ENCODE measurements around the gene PHETA1. TPM values are rescaled to one million over a fixed set of nuclear protein-coding genes. Genes with fewer than 3 reads are reported as not detected.

The PHETA1 gene
- total RNA-seq, 1 experiment from 2014 or later, result 26.2 TPM

DNA sequence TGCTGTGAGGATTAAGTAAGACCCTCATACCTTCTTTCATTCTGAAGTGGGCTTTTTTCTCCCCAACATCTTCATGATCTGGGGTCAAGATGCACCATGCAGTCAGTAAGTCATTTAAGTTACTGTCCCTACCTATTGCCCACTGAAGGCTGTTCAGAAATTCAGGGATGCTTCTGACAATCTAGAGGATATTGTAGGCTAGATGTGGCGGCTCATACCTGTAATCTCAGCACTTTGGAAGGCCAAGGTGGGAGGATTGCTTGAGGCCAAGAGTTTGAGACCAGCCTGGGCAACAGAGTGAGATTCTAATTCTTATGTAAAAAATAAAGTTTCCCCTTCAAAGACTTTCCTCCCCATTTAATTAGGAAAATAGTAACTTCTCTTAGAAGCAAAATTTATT is 28.7 kb downstream of the PHETA1 start:
- no peak overlapping the region for H2AFZ ChIP-seq
- POLR2A ChIA-PET (ENCODE audit: unreplicated experiment), result no interaction called here
- no peak for DNase-seq
- H3K4me1 ChIP-seq (replicated peaks; ENCODE audit: insufficient read depth), result no peaks in the 10 kb centered on the region
- no peak overlapping the region for H3K4me3 ChIP-seq
- H3K4me2 ChIP-seq, result no peak overlapping the region
- H3K36me3 ChIP-seq (ENCODE audit: low read depth), result no peaks in the 10 kb centered on the region
- BruUV-seq (replicated peaks), result no TSS peak
- no peaks in the 10 kb centered on the region for H3K27me3 ChIP-seq (ENCODE audit: insufficient read depth, low read depth)
- no peaks in the 10 kb centered on the region for H4K20me1 ChIP-seq (ENCODE audit: insufficient read depth)
- CTCF ChIA-PET, result no interaction called here
- H3K27ac ChIP-seq, result no peak overlapping the region
- H3K9me3 ChIP-seq (ENCODE audit: insufficient read depth, low read depth), result no peaks in the 10 kb centered on the region
- H3K9me2 ChIP-seq (ENCODE audit: insufficient read depth), result no peaks in the 10 kb centered on the region
- H3K79me2 ChIP-seq (ENCODE audit: low read depth), result no peaks in the 10 kb centered on the region
- H3F3A ChIP-seq (ENCODE audit: insufficient read depth, low read depth), result no peaks in the 10 kb centered on the region
- intact Hi-C loops (cut with micrococcal nuclease; ENCODE audit: unreplicated experiment), result no loop called here
- TF ChIP-seq EZH2 (IDR thresholded peaks at IDR 0.05; ENCODE audit: low read depth) (no peak), CTCF (conservative IDR thresholded peaks at IDR 0.05) (no peak)

DNA sequence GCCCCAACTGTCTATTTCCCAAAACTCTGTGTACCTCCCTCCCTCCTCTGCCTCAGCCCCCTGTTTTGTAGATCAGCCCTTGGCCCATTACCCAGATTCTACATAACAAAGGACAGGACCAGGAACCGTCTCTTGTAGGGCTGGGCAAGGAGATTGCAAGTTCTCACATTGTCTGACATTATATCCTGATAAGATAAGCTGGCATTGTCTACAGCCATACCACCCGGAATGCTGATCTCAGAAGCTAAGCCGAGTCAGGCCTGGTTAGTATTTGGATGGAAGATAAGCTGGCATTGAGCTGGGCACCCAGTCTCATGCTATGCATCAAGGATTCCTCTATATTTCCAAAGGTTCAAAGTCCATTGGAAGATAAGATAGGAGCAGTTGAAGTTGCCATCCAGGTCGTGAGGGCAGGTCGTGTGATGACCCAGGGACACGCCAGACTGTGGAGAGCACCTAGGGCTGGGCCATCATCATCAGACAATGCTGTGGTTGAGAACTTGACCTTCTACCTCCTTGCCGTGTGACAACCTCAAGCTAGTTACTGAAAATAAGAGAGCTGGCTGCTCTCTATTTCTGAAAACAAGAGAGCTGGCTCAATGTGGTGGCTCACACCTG is 29.5 kb downstream of the PHETA1 start:
- POLR2A ChIA-PET (ENCODE audit: unreplicated experiment), result no interaction called here
- no peaks in the 10 kb centered on the region for H4K20me1 ChIP-seq (ENCODE audit: insufficient read depth)

GRCh38 chr12:111338096-111338495 is 30.8 kb downstream of the PHETA1 start:
- Histone ChIP-seq H2AFZ (no peak overlapping the region), H3K9me3 (ENCODE audit: insufficient read depth, low read depth) (no peaks in the 10 kb centered on the region), H3K79me2 (ENCODE audit: low read depth) (no peaks in the 10 kb centered on the region), H3K27me3 (ENCODE audit: insufficient read depth, low read depth) (no peaks in the 10 kb centered on the region), H3K4me3 (no peak overlapping the region), H3K36me3 (ENCODE audit: low read depth) (no peaks in the 10 kb centered on the region), H3K27ac (no peak overlapping the region), H3K4me1 (replicated peaks; ENCODE audit: insufficient read depth) (no peaks in the 10 kb centered on the region), H4K20me1 (ENCODE audit: insufficient read depth) (no peaks in the 10 kb centered on the region), H3F3A (ENCODE audit: insufficient read depth, low read depth) (no peaks in the 10 kb centered on the region), H3K4me2 (no peak overlapping the region), H3K9me2 (ENCODE audit: insufficient read depth) (no peaks in the 10 kb centered on the region)
- intact Hi-C loops (cut with micrococcal nuclease; ENCODE audit: unreplicated experiment), result no loop called here
- ChIA-PET POLR2A (ENCODE audit: unreplicated experiment) (no interaction called here), CTCF (interaction anchor here (0.6 kb wide), 1 partner anchor 58 kb away, joined by 7 read pairs; no protein-coding TSS in a partner anchor)
- no peak for TF ChIP-seq EZH2 (IDR thresholded peaks at IDR 0.05; ENCODE audit: low read depth)
- TF ChIP-seq CTCF (conservative IDR thresholded peaks at IDR 0.05), result no peak
- no TSS peak for BruUV-seq (replicated peaks)
- no peak for DNase-seq

More for the DNA sequence above, 29.5 kb downstream of the PHETA1 start:
- no peaks in the 10 kb centered on the region for H3K9me3 ChIP-seq (ENCODE audit: insufficient read depth, low read depth)
- BruUV-seq (replicated peaks), result no TSS peak
- no peaks in the 10 kb centered on the region for H3K4me1 ChIP-seq (replicated peaks; ENCODE audit: insufficient read depth)
- H3F3A ChIP-seq (ENCODE audit: insufficient read depth, low read depth), result no peaks in the 10 kb centered on the region
- no peak overlapping the region for H3K4me3 ChIP-seq
- no peak overlapping the region for H3K4me2 ChIP-seq
- H3K27ac ChIP-seq, result no peak overlapping the region
- no peaks in the 10 kb centered on the region for H3K79me2 ChIP-seq (ENCODE audit: low read depth)
- intact Hi-C loops (cut with micrococcal nuclease; ENCODE audit: unreplicated experiment), result no loop called here
- TF ChIP-seq CTCF (conservative IDR thresholded peaks at IDR 0.05) (no peak), EZH2 (IDR thresholded peaks at IDR 0.05; ENCODE audit: low read depth) (no peak)
- H3K9me2 ChIP-seq (ENCODE audit: insufficient read depth), result no peaks in the 10 kb centered on the region
- no peak for DNase-seq
- no peak overlapping the region for H2AFZ ChIP-seq
- no peaks in the 10 kb centered on the region for H3K36me3 ChIP-seq (ENCODE audit: low read depth)
- no peaks in the 10 kb centered on the region for H3K27me3 ChIP-seq (ENCODE audit: insufficient read depth, low read depth)
- CTCF ChIA-PET, result no interaction called here

Data from PC-9 (cell line).